Measurements from ENCODE around the gene MSL2. TPM values are rescaled to one million over a fixed set of nuclear protein-coding genes. Genes with fewer than 3 reads are reported as not detected.
A peak's percentile ranks its signal among the peaks of the same experiment; 100 is the strongest.
"Not testable (repeated sequence)": the region's sequence is repeated elsewhere in the genome, so short reads cannot be mapped to it uniquely, and the experiment has no call there.

Gene MSL2
- total and polyA plus RNA-seq, 2 donors from 2014 or later, result 7.2 to 37.1 TPM

DNA sequence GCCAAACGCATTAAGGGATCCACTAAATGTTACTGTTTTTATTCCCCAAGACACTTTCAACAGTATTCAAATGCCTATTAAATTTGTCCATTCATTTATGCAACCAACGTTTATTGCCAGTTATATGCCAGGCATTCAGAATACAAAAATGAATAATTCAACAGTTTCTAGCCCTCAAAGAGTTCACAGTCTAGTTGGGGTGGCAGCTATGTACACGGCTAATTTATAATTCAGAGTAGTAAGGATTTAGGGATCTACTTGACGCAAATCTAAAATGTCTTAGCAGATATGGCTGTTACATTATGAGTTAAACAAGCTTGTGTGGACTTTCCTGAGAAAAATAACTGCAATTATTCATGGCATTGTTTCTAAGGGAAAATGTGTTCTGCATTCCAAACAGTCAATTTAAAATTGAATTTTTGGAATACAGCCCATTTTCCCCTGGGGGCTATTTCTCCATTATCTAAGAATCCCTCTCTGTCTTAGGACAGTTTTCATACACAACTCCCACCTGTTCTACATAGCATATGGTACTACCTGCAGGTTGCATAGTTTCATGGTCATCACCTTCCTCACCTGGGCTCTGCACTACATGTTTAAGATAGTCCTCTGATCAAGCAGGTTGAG is 11.5 kb upstream of the MSL2 start:
- Histone ChIP-seq H3K4me1 (ENCODE audit: control insufficient read depth in 2 of 3, insufficient read depth in 2 of 3, low read depth in 1 of 3, low read length in 3 of 3) (peaks cover 0 to 2% (median 0%) of the 10 kb centered on the region in 3 donors), H3K9ac (ENCODE audit: low read length in 3 of 3) (no peak overlapping the region), H3K9me3 (ENCODE audit: control insufficient read depth in 2 of 3, insufficient read depth in 1 of 3, low read length in 3 of 3) (no peaks in the 10 kb centered on the region), H3K27ac (ENCODE audit: low read depth in 2 of 2, low read length in 2 of 2) (no peak overlapping the region), H3K27me3 (ENCODE audit: control insufficient read depth, insufficient read depth, low read length) (no peaks in the 10 kb centered on the region), H3K4me3 (ENCODE audit: low read length in 3 of 3) (no peak overlapping the region), H3K36me3 (ENCODE audit: control insufficient read depth in 2 of 3, insufficient read depth in 3 of 3, low read length in 3 of 3) (no peaks in the 10 kb centered on the region)
- intact Hi-C loops (cut with DNase I), result no loop called here
- DNase-seq, result no peak
- no peak for FAIRE-seq
- TF ChIP-seq, protein P1, sequence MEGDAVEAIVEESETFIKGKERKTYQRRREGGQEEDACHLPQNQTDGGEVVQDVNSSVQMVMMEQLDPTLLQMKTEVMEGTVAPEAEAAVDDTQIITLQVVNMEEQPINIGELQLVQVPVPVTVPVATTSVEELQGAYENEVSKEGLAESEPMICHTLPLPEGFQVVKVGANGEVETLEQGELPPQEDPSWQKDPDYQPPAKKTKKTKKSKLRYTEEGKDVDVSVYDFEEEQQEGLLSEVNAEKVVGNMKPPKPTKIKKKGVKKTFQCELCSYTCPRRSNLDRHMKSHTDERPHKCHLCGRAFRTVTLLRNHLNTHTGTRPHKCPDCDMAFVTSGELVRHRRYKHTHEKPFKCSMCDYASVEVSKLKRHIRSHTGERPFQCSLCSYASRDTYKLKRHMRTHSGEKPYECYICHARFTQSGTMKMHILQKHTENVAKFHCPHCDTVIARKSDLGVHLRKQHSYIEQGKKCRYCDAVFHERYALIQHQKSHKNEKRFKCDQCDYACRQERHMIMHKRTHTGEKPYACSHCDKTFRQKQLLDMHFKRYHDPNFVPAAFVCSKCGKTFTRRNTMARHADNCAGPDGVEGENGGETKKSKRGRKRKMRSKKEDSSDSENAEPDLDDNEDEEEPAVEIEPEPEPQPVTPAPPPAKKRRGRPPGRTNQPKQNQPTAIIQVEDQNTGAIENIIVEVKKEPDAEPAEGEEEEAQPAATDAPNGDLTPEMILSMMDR (IDR thresholded peaks at IDR 0.05; ENCODE audit: borderline replicate concordance, extremely low read depth, insufficient read depth), result no peak

DNA sequence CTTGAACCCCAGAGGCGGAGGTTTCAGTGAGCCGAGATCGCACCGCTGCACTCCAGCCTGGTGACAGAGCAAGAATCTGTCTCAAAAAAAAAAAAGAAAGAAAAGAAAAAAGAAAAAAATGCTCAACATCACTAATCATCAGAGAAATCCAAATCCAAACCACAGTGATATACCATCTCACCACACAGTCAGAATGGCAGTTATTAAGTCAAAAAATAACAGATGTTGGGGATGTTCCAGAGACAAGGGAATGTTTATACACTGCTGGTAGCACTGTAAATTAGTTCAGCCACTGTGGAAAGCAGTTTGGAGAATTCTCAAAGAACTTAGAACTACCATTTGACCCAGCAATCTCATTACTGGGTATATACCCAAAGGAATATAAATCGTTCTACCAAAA is 3.1 kb upstream of the MSL2 start:
- FAIRE-seq; intact Hi-C loops (cut with DNase I): not testable (repeated sequence)

DNA sequence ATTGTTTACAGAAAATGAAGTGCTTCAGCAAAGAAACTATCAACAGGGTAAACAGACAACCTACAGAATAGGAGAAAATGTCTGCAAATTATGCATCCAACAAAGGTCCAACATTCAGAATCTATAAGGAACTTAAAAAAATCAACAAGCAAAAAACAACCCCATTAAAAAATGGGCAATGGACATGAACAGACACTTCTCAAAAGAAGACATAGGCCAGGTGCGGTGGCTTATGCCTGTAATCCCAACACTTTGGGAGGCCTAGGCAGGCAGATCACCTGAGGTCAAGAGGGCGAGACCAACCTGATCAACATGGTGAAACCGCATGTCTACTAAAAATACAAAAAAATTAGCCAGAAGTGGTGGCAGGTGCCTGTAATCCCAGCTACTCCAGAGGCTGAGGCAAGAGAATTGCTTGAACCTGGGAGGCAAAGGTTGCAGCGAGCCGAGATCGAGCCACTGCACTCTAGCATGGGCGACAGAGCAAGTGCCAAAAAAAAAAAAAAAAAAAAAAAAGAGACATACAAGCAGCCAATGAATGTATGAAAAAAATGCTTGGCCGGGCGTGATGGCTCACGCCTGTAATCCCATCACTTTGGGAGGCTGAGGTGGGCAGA is 2.4 kb upstream of the MSL2 start:
- H3K9me3 ChIP-seq (ENCODE audit: control insufficient read depth in 2 of 3, insufficient read depth in 1 of 3, low read length in 3 of 3); H3K36me3 ChIP-seq (ENCODE audit: control insufficient read depth in 2 of 3, insufficient read depth in 3 of 3, low read length in 3 of 3); FAIRE-seq; H3K9ac ChIP-seq (ENCODE audit: low read length in 3 of 3); intact Hi-C loops (cut with DNase I); H3K4me1 ChIP-seq (ENCODE audit: control insufficient read depth in 2 of 3, insufficient read depth in 2 of 3, low read depth in 1 of 3, low read length in 3 of 3); H3K27me3 ChIP-seq (ENCODE audit: control insufficient read depth, insufficient read depth, low read length); H3K27ac ChIP-seq (ENCODE audit: low read depth in 2 of 2, low read length in 2 of 2); H3K4me3 ChIP-seq (ENCODE audit: low read length in 3 of 3); DNase-seq: not testable (repeated sequence)

More for the DNA sequence above, 3.1 kb upstream of the MSL2 start:
- H3K36me3 ChIP-seq (ENCODE audit: control insufficient read depth in 2 of 3, insufficient read depth in 3 of 3, low read length in 3 of 3); DNase-seq; H3K9ac ChIP-seq (ENCODE audit: low read length in 3 of 3); H3K9me3 ChIP-seq (ENCODE audit: control insufficient read depth in 2 of 3, insufficient read depth in 1 of 3, low read length in 3 of 3); H3K4me1 ChIP-seq (ENCODE audit: control insufficient read depth in 2 of 3, insufficient read depth in 2 of 3, low read depth in 1 of 3, low read length in 3 of 3); H3K4me3 ChIP-seq (ENCODE audit: low read length in 3 of 3); H3K27ac ChIP-seq (ENCODE audit: low read depth in 2 of 2, low read length in 2 of 2); H3K27me3 ChIP-seq (ENCODE audit: control insufficient read depth, insufficient read depth, low read length): not testable (repeated sequence)

DNA sequence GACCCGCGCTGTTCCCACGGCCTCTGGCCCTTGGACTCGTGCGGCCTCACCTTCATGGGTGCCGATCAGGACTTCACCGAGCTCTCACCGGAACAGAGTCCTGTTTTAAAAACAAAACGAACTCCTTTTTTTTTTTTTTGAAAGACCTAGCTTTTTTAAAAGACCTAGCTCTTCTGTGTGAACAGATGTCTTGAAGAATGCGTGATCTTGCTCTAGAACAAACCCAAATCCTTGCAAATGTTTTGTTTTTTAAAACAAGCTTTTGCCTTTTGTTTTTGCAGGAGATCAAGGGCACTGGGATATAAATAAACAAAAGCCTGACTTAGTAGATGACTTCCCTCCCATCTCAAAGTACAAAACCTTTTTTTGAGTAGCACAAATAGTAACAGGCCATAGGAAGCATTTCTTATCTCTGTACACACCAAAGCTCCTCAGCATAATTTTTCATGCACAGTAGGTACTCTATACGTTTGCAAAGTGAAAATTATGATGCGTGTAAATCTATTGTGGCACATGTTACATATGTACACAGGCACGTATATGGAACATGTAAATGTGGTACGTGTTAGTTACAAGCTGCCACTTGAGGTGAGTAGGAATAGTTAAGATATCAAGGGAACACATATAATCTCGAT is 1.1 kb upstream of the MSL2 start:
- Histone ChIP-seq H3K27me3 (ENCODE audit: control insufficient read depth, insufficient read depth, low read length) (no peaks in the 10 kb centered on the region), H3K27ac (ENCODE audit: low read depth in 2 of 2, low read length in 2 of 2) (peak overlapping the region; percentile 98 to 100), H3K9me3 (ENCODE audit: control insufficient read depth in 2 of 3, insufficient read depth in 1 of 3, low read length in 3 of 3) (no peaks in the 10 kb centered on the region), H3K4me1 (ENCODE audit: control insufficient read depth in 2 of 3, insufficient read depth in 2 of 3, low read depth in 1 of 3, low read length in 3 of 3) (peaks cover 3 to 13% (median 3%) of the 10 kb centered on the region in 3 donors), H3K9ac (ENCODE audit: low read length in 3 of 3) (peak overlapping the region; percentile 13 to 78 (median 56)), H3K36me3 (ENCODE audit: control insufficient read depth in 2 of 3, insufficient read depth in 3 of 3, low read length in 3 of 3) (no peaks in the 10 kb centered on the region), H3K4me3 (ENCODE audit: low read length in 3 of 3) (peak overlapping the region; percentile 50 to 83 (median 69))
- intact Hi-C loops (cut with DNase I), result no loop called here
- TF ChIP-seq, protein P1 (IDR thresholded peaks at IDR 0.05; ENCODE audit: borderline replicate concordance, extremely low read depth, insufficient read depth), result no peak
- FAIRE-seq, result no peak
- no peak for DNase-seq

All from kidney (tissue), 14 donors.